ENCODE data around the gene EPHX1. TPM values are rescaled to one million over a fixed set of nuclear protein-coding genes. Genes with fewer than 3 reads are reported as not detected.
"Not testable (repeated sequence)": the region's sequence is repeated elsewhere in the genome, so short reads cannot be mapped to it uniquely, and the experiment has no call there.

EPHX1 gene
- total RNA-seq, 2 donors from 2014 or later: 1.6 to 2.4 TPM

DNA sequence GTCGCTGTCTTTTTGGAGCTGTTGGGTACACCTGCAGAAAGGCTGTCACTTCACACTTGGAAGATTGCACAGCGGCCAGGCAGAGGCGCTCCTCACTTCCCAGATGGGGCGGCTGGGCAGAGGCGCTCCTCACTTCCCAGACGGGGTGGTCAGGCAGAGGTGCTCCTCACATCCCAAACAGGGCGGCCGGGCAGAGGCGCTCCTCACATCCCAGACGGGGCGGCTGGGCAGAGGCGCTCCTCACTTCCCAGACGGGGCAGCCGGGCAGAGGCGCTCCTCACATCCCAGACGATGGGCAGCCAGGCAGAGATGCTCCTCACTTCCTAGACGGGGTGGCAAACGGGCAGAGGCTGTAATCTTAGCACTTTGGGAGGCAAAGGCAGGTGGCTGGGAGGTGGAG, 13.8 kb upstream of the EPHX1 start:
- not testable (repeated sequence) for H3K36me3 Mint-ChIP-seq; ATAC-seq; H3K4me3 Mint-ChIP-seq; H3K27ac Mint-ChIP-seq; H3K9me3 Mint-ChIP-seq; H3K4me1 Mint-ChIP-seq (ENCODE audit: low read depth in 2 of 2); DNase-seq (ENCODE audit: low spot score); H3K27me3 Mint-ChIP-seq

- not testable (repeated sequence) for H3K36me3 Mint-ChIP-seq; H3K4me3 Mint-ChIP-seq; H3K27ac Mint-ChIP-seq; H3K9me3 Mint-ChIP-seq; ATAC-seq; H3K27me3 Mint-ChIP-seq; H3K4me1 Mint-ChIP-seq (ENCODE audit: low read depth in 2 of 2); DNase-seq (ENCODE audit: low spot score)
These were observed 8.8 kb upstream of the EPHX1 start for GRCh38 chr1:225801146-225801545.

GRCh38 chr1:225806249-225806648, 3.7 kb upstream of the EPHX1 start:
- Mint-ChIP-seq H3K27me3 (peaks cover 0 to 9% of the 10 kb centered on the region in 2 donors), H3K9me3 (no peaks in the 10 kb centered on the region), H3K4me3 (no peak overlapping the region), H3K27ac (no peak overlapping the region), H3K4me1 (ENCODE audit: low read depth in 2 of 2) (peaks cover 0 to 7% of the 10 kb centered on the region in 2 donors), H3K36me3 (no peaks in the 10 kb centered on the region)
- ATAC-seq (no peak), DNase-seq (ENCODE audit: low spot score) (no peak)

- H3K27ac Mint-ChIP-seq; H3K27me3 Mint-ChIP-seq; H3K4me1 Mint-ChIP-seq (ENCODE audit: low read depth in 2 of 2); H3K4me3 Mint-ChIP-seq; ATAC-seq; H3K36me3 Mint-ChIP-seq; DNase-seq (ENCODE audit: low spot score); H3K9me3 Mint-ChIP-seq: not testable (repeated sequence)
These were observed 3.2 kb upstream of the EPHX1 start for GRCh38 chr1:225806736-225807135.

DNA sequence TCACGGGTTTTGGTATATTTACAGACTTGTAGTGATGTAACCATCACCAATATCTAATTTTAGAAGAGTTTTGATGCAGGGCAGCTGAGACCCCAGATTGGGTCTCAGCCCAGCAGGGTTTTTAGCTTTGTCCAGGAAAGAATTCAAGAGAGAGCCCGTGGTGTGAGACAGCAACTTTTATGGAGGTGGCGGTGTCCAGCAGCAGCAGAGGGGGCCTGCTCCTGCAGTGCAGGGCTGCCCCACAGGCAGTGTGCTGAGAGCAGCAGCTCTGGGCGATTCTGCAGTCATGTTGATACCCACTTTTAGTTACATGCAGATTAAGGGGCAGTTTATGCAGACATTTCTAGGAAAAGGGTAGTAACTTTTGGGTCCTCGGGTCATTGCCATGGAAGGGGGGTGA, 1.8 kb upstream of the EPHX1 start:
- H3K36me3 Mint-ChIP-seq: no peaks in the 10 kb centered on the region
- peaks cover 0 to 9% of the 10 kb centered on the region in 2 donors for H3K27me3 Mint-ChIP-seq
- H3K4me3 Mint-ChIP-seq: no peak overlapping the region
- DNase-seq (ENCODE audit: low spot score) (no peak), ATAC-seq (no peak)
- H3K27ac Mint-ChIP-seq: no peak overlapping the region
- no peaks in the 10 kb centered on the region for H3K9me3 Mint-ChIP-seq
- H3K4me1 Mint-ChIP-seq (ENCODE audit: low read depth in 2 of 2): peaks cover 0 to 7% of the 10 kb centered on the region in 2 donors

DNA sequence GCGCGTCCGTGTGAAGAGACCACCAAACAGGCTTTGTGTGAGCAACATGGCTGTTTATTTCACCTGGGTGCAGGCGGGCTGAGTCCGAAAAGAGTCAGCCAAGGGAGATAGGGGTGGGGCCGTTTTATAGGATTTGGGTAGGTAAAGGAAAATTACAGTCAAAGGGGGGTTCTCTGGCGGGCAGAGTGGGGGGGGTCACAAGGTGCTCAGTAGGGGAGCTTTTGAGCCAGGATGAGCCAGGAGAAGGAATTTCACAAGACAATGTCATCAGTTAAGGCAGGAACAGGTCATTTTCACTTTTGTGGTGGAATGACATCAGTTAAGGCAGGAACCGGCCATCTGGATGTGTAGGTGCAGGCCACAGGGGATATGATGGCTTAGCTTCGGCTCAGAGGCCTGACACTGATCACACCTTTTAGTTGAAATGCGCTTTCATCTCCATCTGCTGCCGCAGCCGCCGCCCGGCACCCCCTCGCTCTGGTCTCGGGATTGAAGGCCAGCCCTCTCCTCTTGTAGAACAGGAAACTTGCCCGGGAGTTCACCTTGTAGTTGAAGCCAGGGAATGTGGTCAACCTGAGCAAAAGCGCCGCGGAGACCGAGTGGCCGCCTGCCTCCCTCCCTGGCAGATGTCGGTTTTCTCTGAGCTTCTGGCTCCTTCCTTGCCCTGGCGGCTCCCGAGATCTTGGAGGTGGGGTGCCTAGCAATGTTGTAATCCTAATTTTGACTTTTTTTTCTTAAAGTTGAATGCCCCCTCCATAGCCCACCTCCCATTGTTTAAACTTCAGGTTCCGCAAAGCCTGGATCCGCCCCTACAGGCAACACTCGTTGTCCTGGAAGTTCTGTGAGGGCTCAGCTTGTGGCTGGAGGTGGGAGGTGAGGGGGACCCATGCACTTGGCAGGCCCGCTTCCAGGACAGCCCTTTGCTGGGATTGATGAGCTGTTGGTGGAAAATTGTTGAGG, 935 bp downstream of the EPHX1 start:
- DNase-seq (ENCODE audit: low spot score); H3K27me3 Mint-ChIP-seq; H3K4me1 Mint-ChIP-seq (ENCODE audit: low read depth in 2 of 2); ATAC-seq; H3K9me3 Mint-ChIP-seq; H3K27ac Mint-ChIP-seq; H3K36me3 Mint-ChIP-seq: not testable (repeated sequence)
- H3K4me3 Mint-ChIP-seq: peak overlapping the region; percentile 79

- Mint-ChIP-seq H3K4me1 (ENCODE audit: low read depth in 2 of 2) (peaks cover 0 to 4% of the 10 kb centered on the region in 2 donors), H3K27me3 (peaks cover 0 to 9% of the 10 kb centered on the region in 2 donors), H3K4me3 (no peak overlapping the region), H3K9me3 (no peaks in the 10 kb centered on the region), H3K36me3 (no peaks in the 10 kb centered on the region), H3K27ac (no peak overlapping the region)
- ATAC-seq (no peak), DNase-seq (ENCODE audit: low spot score) (no peak)
These were observed 1.9 kb downstream of the EPHX1 start for GRCh38 chr1:225811622-225812487.

DNA sequence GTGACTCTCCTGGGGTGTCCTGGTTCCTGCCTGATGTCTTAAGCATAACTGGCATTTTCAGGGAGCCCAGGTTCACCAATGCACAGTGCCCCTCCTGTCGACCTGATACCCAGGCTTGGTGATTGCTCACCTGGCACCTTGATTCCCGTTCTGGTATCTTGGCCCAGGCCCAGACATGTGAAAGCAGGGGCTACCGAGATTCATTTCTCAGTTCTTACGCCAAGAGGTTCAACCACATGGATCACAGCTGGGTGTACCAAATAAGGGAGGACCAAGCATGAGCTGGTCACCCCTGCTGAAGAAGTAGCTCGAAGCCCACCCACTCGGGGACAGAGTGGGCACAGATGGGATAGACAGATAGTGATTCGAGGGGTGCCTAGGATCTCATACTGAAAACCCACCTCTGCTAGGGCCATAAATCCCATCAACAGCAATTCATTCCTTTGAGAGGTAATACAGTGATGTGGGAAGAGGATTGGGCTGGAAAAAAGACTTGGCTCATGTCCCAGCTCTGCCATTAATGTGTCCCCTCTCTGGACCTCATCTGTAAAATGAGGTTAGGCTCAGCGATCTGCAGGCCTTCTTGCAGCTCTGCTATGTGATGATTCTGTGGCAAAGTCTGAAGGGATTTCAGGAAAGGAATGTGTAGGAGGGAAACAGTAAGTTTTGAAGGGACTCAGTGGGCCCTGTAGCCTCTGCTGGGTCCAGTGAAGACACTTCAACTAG, 2.7 kb downstream of the EPHX1 start:
- no peaks in the 10 kb centered on the region for H3K36me3 Mint-ChIP-seq
- DNase-seq (ENCODE audit: low spot score) (no peak), ATAC-seq (no peak)
- no peak overlapping the region for H3K4me3 Mint-ChIP-seq
- H3K9me3 Mint-ChIP-seq: no peaks in the 10 kb centered on the region
- H3K27me3 Mint-ChIP-seq: peaks cover 0 to 9% of the 10 kb centered on the region in 2 donors
- peaks cover 0 to 4% of the 10 kb centered on the region in 2 donors for H3K4me1 Mint-ChIP-seq (ENCODE audit: low read depth in 2 of 2)
- no peak overlapping the region for H3K27ac Mint-ChIP-seq

GRCh38 chr1:225813214-225813964, 3.5 kb downstream of the EPHX1 start:
- H3K36me3 Mint-ChIP-seq: no peaks in the 10 kb centered on the region
- H3K9me3 Mint-ChIP-seq: no peaks in the 10 kb centered on the region
- peaks cover 0 to 6% of the 10 kb centered on the region in 2 donors for H3K27me3 Mint-ChIP-seq
- no peak for DNase-seq (ENCODE audit: low spot score)
- H3K27ac Mint-ChIP-seq: no peak overlapping the region
- ATAC-seq: no peak
- H3K4me1 Mint-ChIP-seq (ENCODE audit: low read depth in 2 of 2): peaks cover 0 to 4% of the 10 kb centered on the region in 2 donors
- no peak overlapping the region for H3K4me3 Mint-ChIP-seq

GRCh38 chr1:225814381-225814780, 4.5 kb downstream of the EPHX1 start:
- no peaks in the 10 kb centered on the region for H3K9me3 Mint-ChIP-seq
- no peaks in the 10 kb centered on the region for H3K36me3 Mint-ChIP-seq
- H3K4me3 Mint-ChIP-seq: no peak overlapping the region
- H3K27me3 Mint-ChIP-seq: peaks cover 0 to 3% of the 10 kb centered on the region in 2 donors
- H3K4me1 Mint-ChIP-seq (ENCODE audit: low read depth in 2 of 2): peaks cover 0 to 4% of the 10 kb centered on the region in 2 donors
- DNase-seq (ENCODE audit: low spot score) (no peak), ATAC-seq (no peak)
- H3K27ac Mint-ChIP-seq: no peak overlapping the region

DNA sequence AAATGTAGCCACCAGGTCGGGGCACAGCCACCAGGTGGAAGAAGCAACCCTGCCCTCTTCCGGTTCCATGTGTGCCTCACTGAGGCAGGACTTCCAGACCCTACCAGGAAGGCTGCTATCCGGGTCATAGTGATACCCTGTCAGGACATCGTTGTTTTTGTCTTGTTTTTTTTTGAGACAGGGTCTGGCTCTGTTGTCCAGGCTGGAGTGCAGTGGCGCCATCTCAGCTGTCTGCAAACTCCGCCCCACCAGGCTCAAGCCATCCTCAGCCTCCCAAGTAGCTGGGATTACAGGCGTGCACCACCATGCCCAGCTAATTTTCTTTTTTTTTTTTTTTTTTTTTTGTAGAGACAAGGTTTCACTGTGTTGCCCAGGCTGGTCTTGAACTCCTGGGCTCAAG, 5.2 kb downstream of the EPHX1 start:
- H3K27me3 Mint-ChIP-seq; H3K4me1 Mint-ChIP-seq (ENCODE audit: low read depth in 2 of 2); H3K4me3 Mint-ChIP-seq; H3K36me3 Mint-ChIP-seq; H3K27ac Mint-ChIP-seq; ATAC-seq; DNase-seq (ENCODE audit: low spot score); H3K9me3 Mint-ChIP-seq: not testable (repeated sequence)

GRCh38 chr1:225815526-225816178, 5.7 kb downstream of the EPHX1 start:
- Mint-ChIP-seq H3K4me1 (ENCODE audit: low read depth in 2 of 2) (peaks cover 0 to under 1% of the 10 kb centered on the region in 2 donors), H3K27ac (no peak overlapping the region), H3K9me3 (no peaks in the 10 kb centered on the region), H3K27me3 (peaks cover 0 to under 1% of the 10 kb centered on the region in 2 donors), H3K4me3 (no peak overlapping the region), H3K36me3 (no peaks in the 10 kb centered on the region)
- ATAC-seq (no peak), DNase-seq (ENCODE audit: low spot score) (no peak)

Measured in natural killer cell treated with Interleukin-12 subunit alpha and Interleukin-12 subunit beta and Interleukin-15 and Interleukin-18, amount 100 ng/mL, for 72 hours (primary cell).